ENCODE data around the gene TMEM120A. TPM values are rescaled to one million over a fixed set of nuclear protein-coding genes. Genes with fewer than 3 reads are reported as not detected.
"Not testable (repeated sequence)": the region's sequence is repeated elsewhere in the genome, so short reads cannot be mapped to it uniquely, and the experiment has no call there.

Gene TMEM120A
- total and polyA plus RNA-seq, 10 of the 15 experiments (the other 5 are each of a cell fraction or from before 2014, with no cell fraction given): 0.43 to 86.6 (median 18.5) TPM

DNA sequence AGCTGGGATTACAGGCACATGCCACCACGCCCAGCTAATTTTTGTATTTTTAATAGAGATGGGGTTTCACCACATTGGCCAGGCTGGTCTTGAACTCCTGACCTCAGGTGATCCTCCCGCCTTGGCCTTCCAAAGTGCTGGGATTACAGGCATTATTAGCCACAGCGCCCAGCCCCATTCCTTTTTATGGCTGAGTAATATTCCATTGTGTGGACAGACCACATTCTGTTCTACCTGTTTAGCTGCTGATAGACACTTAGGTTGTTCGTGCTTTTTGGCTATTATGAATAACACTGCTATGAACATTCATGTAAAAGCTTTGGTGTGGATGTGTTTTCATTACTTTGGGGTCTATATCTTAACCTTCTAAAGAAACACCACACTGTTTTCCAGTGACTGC, 24.1 kb upstream of the TMEM120A start:
- H3K27ac ChIP-seq (ENCODE audit: control insufficient read depth, insufficient read depth); H2AFZ ChIP-seq (ENCODE audit: control insufficient read depth, low read depth, low read length); H3K9me3 ChIP-seq (replicated peaks; ENCODE audit: control insufficient read depth, insufficient read depth, low read length); BruUV-seq (replicated peaks); H3K27me3 ChIP-seq (replicated peaks in 1 of 2; ENCODE audit: control insufficient read depth in 2 of 2, insufficient read depth in 2 of 2, low read length in 1 of 2); H3K9ac ChIP-seq (ENCODE audit: control insufficient read depth, insufficient read depth, low read length); ATAC-seq; DNase-seq (ENCODE audit: low read depth, low spot score); in situ Hi-C loops (cut with MboI); H4K20me1 ChIP-seq (ENCODE audit: control insufficient read depth, insufficient read depth); FAIRE-seq; H3K4me1 ChIP-seq (ENCODE audit: control insufficient read depth, insufficient read depth, low read length); H3K4me3 ChIP-seq; H3K79me2 ChIP-seq (ENCODE audit: control insufficient read depth, insufficient read depth, low read length); H3K4me2 ChIP-seq (ENCODE audit: control insufficient read depth, insufficient read depth): not testable (repeated sequence)
- ChIA-PET CTCF (interaction anchor here (1.2 to 7.7 kb wide), 6 partner anchors 7 to 256 kb away, joined by 4 to 247 read pairs (median 16); no protein-coding TSS in a partner anchor), POLR2A (interaction anchor here (2.0 kb wide), 1 partner anchor 152 kb away, joined by 9 read pairs; no protein-coding TSS in a partner anchor), RAD21 (ENCODE audit: unreplicated experiment) (interaction anchor here (2.5 to 6.4 kb wide), 4 partner anchors 9 to 153 kb away, joined by 11 to 115 read pairs (median 17); partner anchors contain the start of genes MDH2, RHBDD2 and STYXL1), SMC1A (ENCODE audit: uncharacterized antibody, unreplicated experiment) (interaction anchor here (1.4 kb wide), 1 partner anchor 153 kb away, joined by 5 read pairs; no protein-coding TSS in a partner anchor)
- intact Hi-C loops (cut with micrococcal nuclease; ENCODE audit: unreplicated experiment): loop anchor here (10.0 kb wide), 1 partner anchor 244 kb away; the partner anchor contains the start of gene CCL26
- peaks cover 0 to 11% of the 10 kb centered on the region in 2 experiments; a peak in 2 of 4 replicates for H3K36me3 ChIP-seq (ENCODE audit: control insufficient read depth in 2 of 2, insufficient read depth in 2 of 2, low read length in 1 of 2)
- WGBS (ENCODE audit: insufficient coverage, insufficient replicate concordance, low lambda C conversion rate, missing lambda C conversion rate): 92% methylated on average over 4 of the region's 4 CpGs

DNA sequence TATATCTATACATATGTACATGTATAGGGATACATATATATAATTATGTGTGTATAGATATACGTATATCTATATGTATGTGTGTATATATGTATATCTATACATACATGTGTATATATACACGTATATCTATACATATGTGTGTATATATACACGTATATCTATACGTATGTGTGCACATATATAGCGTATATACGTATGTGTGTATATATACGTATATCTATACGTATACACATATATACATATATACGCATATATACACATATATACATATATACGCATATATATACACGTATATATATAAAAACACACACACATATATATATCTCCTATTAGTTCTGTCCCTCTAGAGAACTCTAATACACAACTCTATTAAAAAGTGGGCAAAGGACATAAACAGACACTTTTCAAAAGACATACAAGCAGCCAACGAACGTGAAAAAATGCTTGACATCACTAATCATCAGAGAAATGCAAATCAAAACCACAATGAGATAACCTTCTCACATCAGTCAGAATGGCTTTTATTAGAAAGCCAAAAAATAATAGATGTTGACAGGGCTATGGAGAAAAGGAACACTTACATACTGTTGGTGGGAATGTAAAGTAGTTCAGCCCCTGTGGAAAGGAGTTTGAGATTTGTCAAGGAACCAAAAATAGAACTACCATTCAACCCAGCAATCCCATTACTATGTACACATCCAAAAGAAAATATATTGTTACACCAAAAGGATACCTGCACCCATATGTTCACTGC, 22.0 kb upstream of the TMEM120A start:
- Histone ChIP-seq H3K36me3 (ENCODE audit: control insufficient read depth in 2 of 2, insufficient read depth in 2 of 2, low read length in 1 of 2) (peaks cover 0 to 11% of the 10 kb centered on the region in 2 experiments; a peak in 2 of 4 replicates), H3K4me3 (no peak overlapping the region), H3K9me3 (replicated peaks; ENCODE audit: control insufficient read depth, insufficient read depth, low read length) (no peaks in the 10 kb centered on the region), H3K4me2 (ENCODE audit: control insufficient read depth, insufficient read depth) (no peak overlapping the region), H3K27me3 (replicated peaks in 1 of 2; ENCODE audit: control insufficient read depth in 2 of 2, insufficient read depth in 2 of 2, low read length in 1 of 2) (no peaks in the 10 kb centered on the region), H4K20me1 (ENCODE audit: control insufficient read depth, insufficient read depth) (no peaks in the 10 kb centered on the region), H3K27ac (ENCODE audit: control insufficient read depth, insufficient read depth) (no peak overlapping the region), H3K9ac (ENCODE audit: control insufficient read depth, insufficient read depth, low read length) (no peak overlapping the region), H3K79me2 (ENCODE audit: control insufficient read depth, insufficient read depth, low read length) (no peaks in the 10 kb centered on the region), H2AFZ (ENCODE audit: control insufficient read depth, low read depth, low read length) (no peak overlapping the region), H3K4me1 (ENCODE audit: control insufficient read depth, insufficient read depth, low read length) (peaks cover 10% of the 10 kb centered on the region; the same call in 1 of the 2 replicates)
- no peak for DNase-seq (ENCODE audit: low read depth, low spot score)
- CTCF ChIA-PET: interaction anchor here (0.7 to 7.7 kb wide), 2 partner anchors 148 to 254 kb away, joined by 3 to 247 read pairs; no protein-coding TSS in a partner anchor
- intact Hi-C loops (cut with micrococcal nuclease; ENCODE audit: unreplicated experiment): loop anchor here (10.0 kb wide), 1 partner anchor 242 kb away; the partner anchor contains the start of gene CCL26
- peak; percentile 46 for ATAC-seq
- SMC1A ChIA-PET (ENCODE audit: uncharacterized antibody, unreplicated experiment): no interaction called here
- WGBS (ENCODE audit: insufficient coverage, insufficient replicate concordance, low lambda C conversion rate, missing lambda C conversion rate): 94% methylated on average over 13 of the region's 13 CpGs
- POLR2A ChIA-PET: no interaction called here
- in situ Hi-C loops (cut with MboI): no loop called here
- RAD21 ChIA-PET (ENCODE audit: unreplicated experiment): interaction anchor here (1.0 kb wide), 1 partner anchor 153 kb away, joined by 3 read pairs; no protein-coding TSS in a partner anchor
- no TSS peak for BruUV-seq (replicated peaks)
- FAIRE-seq: no peak
- TF ChIP-seq, protein P1, sequence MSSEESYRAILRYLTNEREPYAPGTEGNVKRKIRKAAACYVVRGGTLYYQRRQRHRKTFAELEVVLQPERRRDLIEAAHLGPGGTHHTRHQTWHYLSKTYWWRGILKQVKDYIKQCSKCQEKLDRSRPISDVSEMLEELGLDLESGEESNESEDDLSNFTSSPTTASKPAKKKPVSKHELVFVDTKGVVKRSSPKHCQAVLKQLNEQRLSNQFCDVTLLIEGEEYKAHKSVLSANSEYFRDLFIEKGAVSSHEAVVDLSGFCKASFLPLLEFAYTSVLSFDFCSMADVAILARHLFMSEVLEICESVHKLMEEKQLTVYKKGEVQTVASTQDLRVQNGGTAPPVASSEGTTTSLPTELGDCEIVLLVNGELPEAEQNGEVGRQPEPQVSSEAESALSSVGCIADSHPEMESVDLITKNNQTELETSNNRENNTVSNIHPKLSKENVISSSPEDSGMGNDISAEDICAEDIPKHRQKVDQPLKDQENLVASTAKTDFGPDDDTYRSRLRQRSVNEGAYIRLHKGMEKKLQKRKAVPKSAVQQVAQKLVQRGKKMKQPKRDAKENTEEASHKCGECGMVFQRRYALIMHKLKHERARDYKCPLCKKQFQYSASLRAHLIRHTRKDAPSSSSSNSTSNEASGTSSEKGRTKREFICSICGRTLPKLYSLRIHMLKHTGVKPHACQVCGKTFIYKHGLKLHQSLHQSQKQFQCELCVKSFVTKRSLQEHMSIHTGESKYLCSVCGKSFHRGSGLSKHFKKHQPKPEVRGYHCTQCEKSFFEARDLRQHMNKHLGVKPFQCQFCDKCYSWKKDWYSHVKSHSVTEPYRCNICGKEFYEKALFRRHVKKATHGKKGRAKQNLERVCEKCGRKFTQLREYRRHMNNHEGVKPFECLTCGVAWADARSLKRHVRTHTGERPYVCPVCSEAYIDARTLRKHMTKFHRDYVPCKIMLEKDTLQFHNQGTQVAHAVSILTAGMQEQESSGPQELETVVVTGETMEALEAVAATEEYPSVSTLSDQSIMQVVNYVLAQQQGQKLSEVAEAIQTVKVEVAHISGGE (CRISPR knock-in tag; IDR thresholded peaks at IDR 0.05): no peak
- TF ChIP-seq, protein P2, sequence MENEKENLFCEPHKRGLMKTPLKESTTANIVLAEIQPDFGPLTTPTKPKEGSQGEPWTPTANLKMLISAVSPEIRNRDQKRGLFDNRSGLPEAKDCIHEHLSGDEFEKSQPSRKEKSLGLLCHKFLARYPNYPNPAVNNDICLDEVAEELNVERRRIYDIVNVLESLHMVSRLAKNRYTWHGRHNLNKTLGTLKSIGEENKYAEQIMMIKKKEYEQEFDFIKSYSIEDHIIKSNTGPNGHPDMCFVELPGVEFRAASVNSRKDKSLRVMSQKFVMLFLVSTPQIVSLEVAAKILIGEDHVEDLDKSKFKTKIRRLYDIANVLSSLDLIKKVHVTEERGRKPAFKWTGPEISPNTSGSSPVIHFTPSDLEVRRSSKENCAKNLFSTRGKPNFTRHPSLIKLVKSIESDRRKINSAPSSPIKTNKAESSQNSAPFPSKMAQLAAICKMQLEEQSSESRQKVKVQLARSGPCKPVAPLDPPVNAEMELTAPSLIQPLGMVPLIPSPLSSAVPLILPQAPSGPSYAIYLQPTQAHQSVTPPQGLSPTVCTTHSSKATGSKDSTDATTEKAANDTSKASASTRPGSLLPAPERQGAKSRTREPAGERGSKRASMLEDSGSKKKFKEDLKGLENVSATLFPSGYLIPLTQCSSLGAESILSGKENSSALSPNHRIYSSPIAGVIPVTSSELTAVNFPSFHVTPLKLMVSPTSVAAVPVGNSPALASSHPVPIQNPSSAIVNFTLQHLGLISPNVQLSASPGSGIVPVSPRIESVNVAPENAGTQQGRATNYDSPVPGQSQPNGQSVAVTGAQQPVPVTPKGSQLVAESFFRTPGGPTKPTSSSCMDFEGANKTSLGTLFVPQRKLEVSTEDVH (IDR thresholded peaks at IDR 0.05; ENCODE audit: low read depth, partially characterized antibody): no peak
- no peak for TF ChIP-seq PAX8 (IDR thresholded peaks at IDR 0.05)
- no peak for TF ChIP-seq SUPT20H (IDR thresholded peaks at IDR 0.05; ENCODE audit: borderline replicate concordance, control insufficient read depth, low read depth, low read length)
- TF ChIP-seq, protein P3, sequence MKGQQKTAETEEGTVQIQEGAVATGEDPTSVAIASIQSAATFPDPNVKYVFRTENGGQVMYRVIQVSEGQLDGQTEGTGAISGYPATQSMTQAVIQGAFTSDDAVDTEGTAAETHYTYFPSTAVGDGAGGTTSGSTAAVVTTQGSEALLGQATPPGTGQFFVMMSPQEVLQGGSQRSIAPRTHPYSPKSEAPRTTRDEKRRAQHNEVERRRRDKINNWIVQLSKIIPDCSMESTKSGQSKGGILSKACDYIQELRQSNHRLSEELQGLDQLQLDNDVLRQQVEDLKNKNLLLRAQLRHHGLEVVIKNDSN (IDR thresholded peaks at IDR 0.05; ENCODE audit: borderline replicate concordance, extremely low read length, insufficient read depth, low read depth, low read length): no peak
- TF ChIP-seq MYB (IDR thresholded peaks at IDR 0.05; ENCODE audit: borderline replicate concordance, low read depth, low read length): no peak

Measured in GM12878 (cell line).